ENCODE results near the gene ZBTB46.

Gene ZBTB46

GRCh38 chr20:63837479-63837878 lies 6.4 kb upstream of the ZBTB46 start:
- no peak for DNase-seq (ENCODE audit: low read depth)

GRCh38 chr20:63836458-63837344 lies 5.6 kb upstream of the ZBTB46 start:
- no peak for DNase-seq (ENCODE audit: low read depth)

DNA sequence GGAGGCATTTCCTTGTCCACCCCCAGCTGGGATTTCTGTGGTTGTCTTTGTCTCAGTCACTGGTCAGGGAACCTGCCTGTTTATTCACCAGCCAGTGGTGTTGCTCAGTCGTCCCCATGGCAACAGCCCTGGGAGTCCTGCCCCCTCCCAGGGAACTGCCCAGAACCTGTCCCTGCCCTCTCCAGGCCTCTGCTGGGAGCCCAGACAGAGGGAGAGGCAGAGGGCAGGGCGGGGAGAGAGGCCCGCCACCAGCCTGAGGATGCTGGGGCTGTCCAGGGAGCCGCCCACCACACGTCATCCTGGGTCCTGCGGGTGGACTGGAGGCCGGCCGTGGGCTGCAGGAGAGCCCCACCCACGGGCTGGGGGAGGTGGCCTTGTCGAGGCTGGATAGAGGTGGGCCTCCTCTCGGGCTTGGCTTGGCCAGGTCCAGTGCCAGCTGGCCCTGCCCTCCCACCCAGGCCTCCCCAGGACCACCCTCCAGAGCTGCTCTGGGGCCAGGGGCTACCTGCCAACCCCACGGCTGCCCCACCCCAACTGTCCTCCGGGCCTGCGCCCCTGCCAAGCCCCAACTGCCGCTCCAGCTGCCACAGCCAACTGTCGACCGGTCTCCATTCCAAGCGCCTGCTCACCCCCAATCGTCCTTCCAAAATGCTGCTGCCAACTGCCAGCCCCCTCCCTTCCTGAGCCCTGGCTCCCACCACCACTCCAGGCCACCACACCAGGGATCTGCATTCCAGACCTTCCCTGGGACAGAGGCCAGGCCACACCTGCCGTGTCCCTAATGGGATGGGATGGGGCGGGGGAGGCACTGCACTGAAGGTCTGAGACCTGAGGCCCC lies 4.2 kb upstream of the ZBTB46 start:
- peak; percentile 96 for DNase-seq (ENCODE audit: low read depth)

DNA sequence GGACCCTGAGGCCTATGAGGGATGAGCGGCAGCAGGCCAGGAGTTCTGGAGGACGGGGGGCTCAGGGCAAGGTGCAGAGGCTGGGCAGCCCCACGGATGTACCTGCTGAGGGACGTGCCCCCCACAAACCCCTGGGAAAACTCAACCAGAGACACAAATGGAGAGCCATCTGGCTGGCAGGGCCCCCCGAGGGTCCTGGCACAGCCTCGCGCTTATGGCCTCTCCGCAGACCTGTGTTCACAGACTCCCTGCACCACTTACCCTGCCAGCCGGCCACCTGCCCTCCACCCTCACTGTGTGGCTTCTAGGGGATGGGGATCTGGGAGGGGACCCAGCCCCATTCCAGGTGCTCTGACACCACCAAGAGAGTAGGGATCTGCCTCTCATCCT lies 3.4 kb upstream of the ZBTB46 start:
- DNase-seq (ENCODE audit: low read depth), result no peak

GRCh38 chr20:63833776-63834490 lies 2.9 kb upstream of the ZBTB46 start:
- peak; percentile 49 for DNase-seq (ENCODE audit: low read depth)

GRCh38 chr20:63831993-63832686 lies 1.1 kb upstream of the ZBTB46 start:
- no peak for DNase-seq (ENCODE audit: low read depth)

- DNase-seq (ENCODE audit: low read depth), result no peak
These were observed 555 bp upstream of the ZBTB46 start for GRCh38 chr20:63831646-63831992.

DNA sequence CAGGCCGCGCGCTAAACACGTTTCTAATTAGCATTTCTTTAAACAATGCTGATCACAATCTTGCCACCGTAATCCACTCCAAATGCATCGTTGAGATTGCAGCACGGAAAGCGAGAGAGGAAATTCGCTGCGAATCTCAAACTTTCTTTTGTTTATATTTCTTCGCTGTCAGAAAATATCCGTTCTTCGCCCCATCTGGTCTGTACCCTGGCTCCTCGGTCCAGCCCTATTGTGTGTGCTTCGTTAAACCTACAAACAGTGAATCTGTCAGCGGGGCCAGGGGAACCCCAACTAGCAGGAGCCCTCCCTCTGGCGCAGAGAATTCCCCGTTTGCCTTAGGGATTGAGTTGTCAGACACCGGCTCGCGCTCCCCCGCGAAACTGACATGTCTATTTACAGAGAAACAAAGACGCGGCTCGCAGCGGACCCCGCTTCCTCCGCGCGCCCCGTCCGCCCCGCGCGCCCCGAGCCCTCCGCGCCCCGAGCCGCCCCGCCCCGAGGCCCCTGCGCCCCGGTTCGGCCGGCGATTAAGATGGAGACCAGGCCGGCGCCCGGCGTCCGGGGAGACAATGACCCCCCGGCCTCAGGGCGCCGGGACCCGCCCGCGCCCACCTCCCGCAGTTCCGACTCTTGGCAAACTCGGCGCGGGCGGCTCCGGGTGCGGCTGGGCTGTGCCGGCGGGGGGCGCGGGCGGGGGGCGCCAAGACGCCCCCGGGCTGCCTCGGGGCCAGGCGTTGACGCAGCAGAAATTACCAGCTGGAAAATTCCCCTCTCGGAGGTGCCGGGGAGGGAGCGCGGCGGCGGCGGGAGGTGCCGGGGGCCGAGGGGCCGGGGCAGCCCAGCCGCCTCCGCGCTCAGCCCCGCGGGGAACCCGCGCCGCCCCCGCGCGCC lies 874 bp downstream of the ZBTB46 start:
- DNase-seq (ENCODE audit: low read depth), result no peak

DNA sequence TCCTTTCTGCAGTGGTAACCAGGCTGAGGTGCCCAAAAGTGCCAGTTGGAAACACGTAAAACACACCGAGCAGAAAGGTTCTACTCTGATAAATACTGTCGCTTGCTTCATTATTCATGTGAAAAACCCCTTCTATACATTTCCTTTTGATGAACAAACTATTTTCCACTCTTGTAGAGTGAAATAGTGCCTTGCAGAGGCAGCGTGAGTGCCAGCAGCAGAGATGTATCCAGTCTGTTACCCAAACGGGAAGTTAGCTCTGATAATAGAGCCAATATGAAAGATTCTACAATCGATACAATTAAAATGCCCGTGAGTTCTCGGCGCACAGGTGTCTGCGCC lies 1.5 kb downstream of the ZBTB46 start:
- no peak for DNase-seq (ENCODE audit: low read depth)

- DNase-seq (ENCODE audit: low read depth), result no peak
These were observed 2.1 kb downstream of the ZBTB46 start for GRCh38 chr20:63828951-63829350.

DNA sequence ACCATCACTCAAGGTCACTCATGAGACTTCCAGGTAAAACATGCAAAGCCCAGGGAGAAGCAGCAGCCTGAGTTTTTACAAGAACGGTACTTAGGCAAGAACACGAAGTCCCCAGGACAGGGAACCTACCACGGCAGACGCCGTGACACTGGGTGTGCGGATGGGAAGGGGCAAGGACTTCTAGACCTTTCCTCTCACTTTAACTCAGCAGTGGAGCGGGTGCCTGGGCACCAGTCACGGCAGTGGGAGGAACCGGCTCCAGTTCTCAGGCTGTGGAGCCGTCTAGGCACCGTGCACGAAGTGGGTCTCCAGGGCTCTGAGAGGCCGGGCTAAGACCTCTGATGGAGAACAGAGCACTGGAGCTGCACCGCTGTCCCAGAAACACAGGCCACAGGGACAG lies 2.5 kb downstream of the ZBTB46 start:
- DNase-seq (ENCODE audit: low read depth), result no peak

GRCh38 chr20:63828124-63828523 lies 2.9 kb downstream of the ZBTB46 start:
- DNase-seq (ENCODE audit: low read depth), result no peak

- no peak for DNase-seq (ENCODE audit: low read depth)
These were observed 4.3 kb downstream of the ZBTB46 start for GRCh38 chr20:63826753-63827152.

- DNase-seq (ENCODE audit: low read depth), result no peak
These were observed 5.5 kb downstream of the ZBTB46 start for GRCh38 chr20:63825331-63826118.

GRCh38 chr20:63823691-63824311 lies 7.3 kb downstream of the ZBTB46 start:
- DNase-seq (ENCODE audit: low read depth), result no peak

- DNase-seq (ENCODE audit: low read depth), result no peak
These were observed 8.8 kb downstream of the ZBTB46 start for GRCh38 chr20:63822276-63822696.

DNA sequence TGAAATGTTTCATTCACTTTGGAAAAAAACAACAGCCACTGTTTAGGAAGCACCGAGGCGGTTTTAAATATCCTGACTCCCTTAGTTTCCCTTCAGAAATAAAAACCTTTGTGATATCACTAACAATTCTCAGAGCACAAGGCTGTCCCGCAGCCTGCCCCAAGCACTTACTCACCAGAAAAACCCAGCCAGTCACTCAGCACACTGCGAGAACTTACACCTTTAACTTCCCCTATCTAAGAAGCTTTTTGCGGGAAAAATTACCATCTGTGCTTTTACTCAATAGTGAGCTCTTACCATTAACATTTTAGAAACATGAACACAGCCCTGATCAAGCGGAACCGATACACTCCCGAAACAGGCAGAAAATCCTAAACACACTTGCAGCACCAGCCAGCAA lies 9.3 kb downstream of the ZBTB46 start:
- no peak for DNase-seq (ENCODE audit: low read depth)

- DNase-seq (ENCODE audit: low read depth), result no peak
These were observed 11.7 kb downstream of the ZBTB46 start for GRCh38 chr20:63819224-63819921.

GRCh38 chr20:63815615-63816253 lies 15.3 kb downstream of the ZBTB46 start:
- DNase-seq (ENCODE audit: low read depth), result no peak

Measured in non-pigmented ciliary epithelial cell (primary cell).